AG04450 (cell line): ENCODE data around the gene SYNJ1. TPM values are rescaled to one million over a fixed set of nuclear protein-coding genes. Genes with fewer than 3 reads are reported as not detected.

Experiments
- CTCF ChIA-PET: fragments of 300-600, 350-600 bp; formaldehyde crosslinking; extraction: SDS; loops from one replicate; lab custom pipeline; 2022; ENCODE audit warnings: antibody characterized with exemption, inconsistent platforms; lab: Charles Lee
- POLR2A ChIA-PET: fragments of 350-600 bp; formaldehyde crosslinking; extraction: SDS; loops from one replicate; lab custom pipeline; 2021; ENCODE audit warnings: antibody characterized with exemption, inconsistent platforms; lab: Yijun Ruan, JAX
- DNase-seq: peaks from one replicate; pipeline ENCODE4 v3.0.0-alpha.2; 2011; ENCODE audit warnings: low read depth, low spot score
- H3K27ac ChIP-seq: one replicate; pipeline ENCODE4 v1.5.1; 2012; ENCODE audit warnings: low read depth, low read length, control low read depth
- H3K27me3 ChIP-seq: one replicate; pipeline ENCODE4 v1.6.0; 2012; ENCODE audit warnings: low read length; ENCODE audit not compliant: control insufficient read depth, insufficient read depth
- H3K4me3 ChIP-seq: 2 replicates; pipeline ENCODE4 v1.5.1; 2011; ENCODE audit warnings: mild to moderate bottlenecking, low read depth, low read length, control low read depth
- H3K9me3 ChIP-seq: 2 replicates; pipeline ENCODE4 v1.5.1; 2012; ENCODE audit warnings: low read length; ENCODE audit not compliant: control insufficient read depth, insufficient read depth
- polyA plus RNA-seq: library from polyadenylated mRNA; depleted of rRNA; stranded (reverse); fragments of >200 nt; gene quantifications from 2 replicates; pipeline ENCODE4 v1.2.3, GENCODE V29; 2011
- TF ChIP-seq, protein P1 (sequence below): IDR thresholded peaks from 2 replicates; pipeline ENCODE4 v1.5.1; 2011; ENCODE audit warnings: low read depth, low read length, control low read depth, inconsistent platforms

Gene SYNJ1
- polyA plus RNA-seq, 1 experiment: 7.3 TPM

DNA sequence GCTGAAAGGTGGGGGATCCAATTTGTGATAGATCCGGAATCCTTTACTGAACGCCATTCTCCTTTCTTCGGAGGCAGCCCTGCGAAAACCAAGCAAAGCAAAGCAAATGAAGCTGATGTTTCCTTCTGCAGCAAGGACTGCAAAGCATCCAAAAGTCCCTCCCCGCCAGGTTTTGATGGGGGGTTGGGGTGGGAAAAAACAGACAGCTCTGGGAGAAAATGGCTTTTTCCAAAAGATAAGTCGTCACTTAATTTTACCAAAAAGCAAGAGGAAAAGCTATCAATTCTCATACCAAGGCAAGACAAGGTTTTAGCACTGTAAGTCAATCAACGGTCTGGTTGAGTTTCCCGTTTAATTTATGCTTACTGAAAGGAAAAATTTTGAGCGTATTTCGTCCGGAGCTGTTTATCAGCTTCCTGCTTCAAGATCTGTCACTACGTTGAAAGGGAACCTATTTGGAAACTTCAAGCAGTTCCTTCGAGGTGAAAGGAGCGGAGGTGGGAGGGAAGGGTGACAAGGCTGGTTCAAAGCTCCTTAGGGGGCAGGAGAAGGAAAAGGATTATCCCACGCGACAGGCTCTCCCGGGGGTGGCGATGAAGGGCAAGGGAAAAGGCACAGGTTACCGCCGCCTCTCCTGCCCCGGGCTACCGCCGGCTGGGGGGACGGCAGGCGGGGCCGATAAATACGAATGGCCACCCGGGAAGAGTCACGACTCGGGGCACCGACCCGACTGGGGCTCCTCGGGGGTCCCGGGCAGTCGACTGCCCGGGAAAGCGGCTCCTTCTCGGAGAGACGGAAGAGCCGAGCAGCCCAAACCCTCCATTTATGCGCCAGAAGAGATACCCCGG, 750 bp downstream of the SYNJ1 start:
- Histone ChIP-seq H3K9me3 (no peaks in the 10 kb centered on the region; the same call in 1 of the 2 replicates), H3K4me3 (peak overlapping the region; percentile 90), H3K27ac (peak overlapping the region; percentile 75), H3K27me3 (no peaks in the 10 kb centered on the region)
- ChIA-PET CTCF (interaction anchor here (0.6 to 1.1 kb wide), 3 partner anchors 70 to 126 kb away, joined by 3 to 6 read pairs (median 4); no protein-coding TSS in a partner anchor), POLR2A (interaction anchor here (0.9 to 2.0 kb wide), 5 partner anchors 11 to 753 kb away, joined by 4 to 27 read pairs (median 4); partner anchors contain the start of genes CFAP298, PAXBP1 and TMEM50B)
- no peak for DNase-seq
- TF ChIP-seq, protein P1, sequence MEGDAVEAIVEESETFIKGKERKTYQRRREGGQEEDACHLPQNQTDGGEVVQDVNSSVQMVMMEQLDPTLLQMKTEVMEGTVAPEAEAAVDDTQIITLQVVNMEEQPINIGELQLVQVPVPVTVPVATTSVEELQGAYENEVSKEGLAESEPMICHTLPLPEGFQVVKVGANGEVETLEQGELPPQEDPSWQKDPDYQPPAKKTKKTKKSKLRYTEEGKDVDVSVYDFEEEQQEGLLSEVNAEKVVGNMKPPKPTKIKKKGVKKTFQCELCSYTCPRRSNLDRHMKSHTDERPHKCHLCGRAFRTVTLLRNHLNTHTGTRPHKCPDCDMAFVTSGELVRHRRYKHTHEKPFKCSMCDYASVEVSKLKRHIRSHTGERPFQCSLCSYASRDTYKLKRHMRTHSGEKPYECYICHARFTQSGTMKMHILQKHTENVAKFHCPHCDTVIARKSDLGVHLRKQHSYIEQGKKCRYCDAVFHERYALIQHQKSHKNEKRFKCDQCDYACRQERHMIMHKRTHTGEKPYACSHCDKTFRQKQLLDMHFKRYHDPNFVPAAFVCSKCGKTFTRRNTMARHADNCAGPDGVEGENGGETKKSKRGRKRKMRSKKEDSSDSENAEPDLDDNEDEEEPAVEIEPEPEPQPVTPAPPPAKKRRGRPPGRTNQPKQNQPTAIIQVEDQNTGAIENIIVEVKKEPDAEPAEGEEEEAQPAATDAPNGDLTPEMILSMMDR: no peak

GRCh38 chr21:32719085-32719484, 8.7 kb downstream of the SYNJ1 start:
- ChIA-PET CTCF (no interaction called here), POLR2A (no interaction called here)
- TF ChIP-seq, protein P1: no peak
- Histone ChIP-seq H3K4me3 (no peak overlapping the region), H3K27ac (no peak overlapping the region), H3K9me3 (no peaks in the 10 kb centered on the region), H3K27me3 (no peaks in the 10 kb centered on the region)
- DNase-seq: no peak

DNA sequence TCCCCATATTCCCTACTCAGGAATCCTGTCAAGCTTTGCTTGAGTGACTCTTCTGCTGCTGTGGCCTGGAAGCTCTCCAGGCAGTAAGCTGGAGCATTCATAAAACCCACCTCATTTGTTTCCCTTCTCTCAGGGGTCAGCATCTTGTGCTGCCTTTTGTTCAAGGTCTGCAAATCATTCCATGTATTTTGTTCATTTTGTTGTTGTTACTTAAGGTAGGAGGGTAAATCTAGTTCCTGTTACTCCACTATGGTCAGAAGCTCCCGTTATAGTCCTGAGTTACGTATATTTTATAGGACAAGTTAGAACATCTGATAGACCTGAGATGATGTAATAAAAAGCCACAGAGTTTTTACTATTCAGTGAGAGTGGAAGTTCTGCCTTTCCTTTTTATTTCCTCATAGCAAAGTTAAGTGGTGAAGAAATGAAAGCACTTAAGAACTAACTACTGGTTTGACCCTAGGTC, 9.9 kb downstream of the SYNJ1 start:
- no peak for DNase-seq
- CTCF ChIA-PET: no interaction called here

GRCh38 chr21:32716486-32716885, 11.3 kb downstream of the SYNJ1 start:
- no peak for DNase-seq
- H3K4me3 ChIP-seq: no peak overlapping the region
- TF ChIP-seq, protein P1: no peak
- ChIA-PET CTCF (no interaction called here), POLR2A (interaction anchor here (1.7 kb wide), 1 partner anchor 11 kb away, joined by 4 read pairs; the partner anchor contains the start of gene SYNJ1)
- H3K9me3 ChIP-seq: no peaks in the 10 kb centered on the region
- H3K27ac ChIP-seq: no peak overlapping the region
- no peaks in the 10 kb centered on the region for H3K27me3 ChIP-seq

More for the DNA sequence above, 9.9 kb downstream of the SYNJ1 start:
- TF ChIP-seq, protein P1: no peak
- H3K27ac ChIP-seq: no peak overlapping the region
- no peaks in the 10 kb centered on the region for H3K27me3 ChIP-seq
- H3K4me3 ChIP-seq: no peak overlapping the region
- POLR2A ChIA-PET: no interaction called here
- H3K9me3 ChIP-seq: no peaks in the 10 kb centered on the region

GRCh38 chr21:32713726-32714125, 14.1 kb downstream of the SYNJ1 start:
- Histone ChIP-seq H3K27ac (no peak overlapping the region), H3K9me3 (no peaks in the 10 kb centered on the region), H3K27me3 (no peaks in the 10 kb centered on the region), H3K4me3 (no peak overlapping the region)
- POLR2A ChIA-PET: no interaction called here
- CTCF ChIA-PET: no interaction called here
- TF ChIP-seq, protein P1: no peak
- no peak for DNase-seq
